SHP77 treated with DMSO at 0.1 percent for 48 hours (cell line): Measurements from ENCODE around the gene KAZN.
A peak's percentile ranks its signal among the peaks of the same experiment; 100 is the strongest.

ENCODE experiments used
- DNase-seq: peaks from one replicate; lab custom pipeline; 2025; lab: John Stamatoyannopoulos, UW

Gene KAZN

GRCh38 chr1:15145327-15145726 lies 546.8 kb downstream of the KAZN start:
- DNase-seq: no peak

GRCh38 chr1:15146142-15146680 lies 547.7 kb downstream of the KAZN start:
- DNase-seq: no peak

- DNase-seq: no peak
These were observed 548.5 kb downstream of the KAZN start for GRCh38 chr1:15146971-15147376.

GRCh38 chr1:15148004-15148403 lies 549.5 kb downstream of the KAZN start:
- DNase-seq: no peak

- DNase-seq: no peak
These were observed 550.0 kb downstream of the KAZN start for GRCh38 chr1:15148475-15148874.

GRCh38 chr1:15148941-15149340 lies 550.5 kb downstream of the KAZN start:
- DNase-seq: no peak

GRCh38 chr1:15150376-15150775 lies 551.9 kb downstream of the KAZN start:
- DNase-seq: no peak

GRCh38 chr1:15151377-15151806 lies 552.9 kb downstream of the KAZN start:
- no peak for DNase-seq

- DNase-seq: no peak
These were observed 553.4 kb downstream of the KAZN start for GRCh38 chr1:15151871-15152270.

- DNase-seq: peak; percentile 69
These were observed 554.1 kb downstream of the KAZN start for GRCh38 chr1:15152318-15153183.

GRCh38 chr1:15153184-15153841 lies 554.8 kb downstream of the KAZN start, which contains the start of gene TMEM51:
Gene TMEM51 (plus strand): TSS chr1:15153747. CDS start chr1:15215088, 61,341 bp downstream.
- peak; percentile 24 for DNase-seq

- no peak for DNase-seq
These were observed 555.5 kb downstream of the KAZN start for GRCh38 chr1:15153842-15154479.

GRCh38 chr1:15154480-15155036 lies 556.1 kb downstream of the KAZN start:
- no peak for DNase-seq

- no peak for DNase-seq
These were observed 556.7 kb downstream of the KAZN start for GRCh38 chr1:15155191-15155590.

GRCh38 chr1:15155888-15156741 lies 557.6 kb downstream of the KAZN start:
- no peak for DNase-seq

- DNase-seq: no peak
These were observed 558.4 kb downstream of the KAZN start for GRCh38 chr1:15156807-15157380.

- DNase-seq: no peak
These were observed 559.3 kb downstream of the KAZN start for GRCh38 chr1:15157524-15158399.

GRCh38 chr1:15158506-15159165 lies 560.2 kb downstream of the KAZN start:
- no peak for DNase-seq

GRCh38 chr1:15159166-15159555 lies 560.7 kb downstream of the KAZN start:
- no peak for DNase-seq
